Measurements from ENCODE around the gene CPLX4. TPM values are rescaled to one million over a fixed set of nuclear protein-coding genes. Genes with fewer than 3 reads are reported as not detected.

CPLX4 gene
- total RNA-seq, 2 experiments from 2014 or later = not detected

- H3K27ac ChIP-seq (ENCODE audit: low read depth in 1 of 2, low read length in 2 of 2) = no peak overlapping the region
- intact Hi-C loops (cut with DNase I, micrococcal nuclease) = no loop called here
- peaks cover 7% of the 10 kb centered on the region for H3K4me1 Mint-ChIP-seq (ENCODE audit: low read depth)
- H3K4me3 ChIP-seq (ENCODE audit: low read length) = no peak overlapping the region
- ChIA-PET CTCF (no interaction called here), POLR2A (no interaction called here)
- peaks cover 0 to 16% of the 10 kb centered on the region in 2 experiments for H3K9me3 ChIP-seq (ENCODE audit: control insufficient read depth in 1 of 2, insufficient read depth in 1 of 2, low read length in 2 of 2)
- H3K27me3 ChIP-seq (ENCODE audit: control insufficient read depth in 1 of 2, insufficient read depth in 2 of 2, low read length in 2 of 2) = peaks cover 67 to 87% of the 10 kb centered on the region in 2 experiments
- DNase-seq (no peak), ATAC-seq (ENCODE audit: poor library complexity) (no peak)
- no peaks in the 10 kb centered on the region for H3K36me3 ChIP-seq (ENCODE audit: insufficient read depth, low read length)
- no peaks in the 10 kb centered on the region for H3K36me3 Mint-ChIP-seq (ENCODE audit: low read depth)
- peaks cover 81% of the 10 kb centered on the region for H3K27me3 Mint-ChIP-seq
- H3K4me1 ChIP-seq (ENCODE audit: insufficient read depth, low read length) = peaks cover 23% of the 10 kb centered on the region
- no peak overlapping the region for H3K4me3 Mint-ChIP-seq
- H3K9me3 Mint-ChIP-seq = no peaks in the 10 kb centered on the region
- no peak for TF ChIP-seq CTCF (IDR thresholded peaks at IDR 0.05)
- H3K27ac Mint-ChIP-seq = no peak overlapping the region
Observed at GRCh38 chr18:59276047-59276446, 42.4 kb downstream of the CPLX4 start.

GRCh38 chr18:59275406-59275949 is 43.0 kb downstream of the CPLX4 start:
- TF ChIP-seq CTCF (IDR thresholded peaks at IDR 0.05) = no peak
- Histone ChIP-seq H3K27ac (ENCODE audit: low read depth in 1 of 2, low read length in 2 of 2) (no peak overlapping the region), H3K4me1 (ENCODE audit: insufficient read depth, low read length) (peaks cover 23% of the 10 kb centered on the region), H3K27me3 (ENCODE audit: control insufficient read depth in 1 of 2, insufficient read depth in 2 of 2, low read length in 2 of 2) (peaks cover 72 to 87% of the 10 kb centered on the region in 2 experiments), H3K4me3 (ENCODE audit: low read length) (no peak overlapping the region), H3K36me3 (ENCODE audit: insufficient read depth, low read length) (no peaks in the 10 kb centered on the region), H3K9me3 (ENCODE audit: control insufficient read depth in 1 of 2, insufficient read depth in 1 of 2, low read length in 2 of 2) (peaks cover 0 to 16% of the 10 kb centered on the region in 2 experiments)
- no peaks in the 10 kb centered on the region for H3K36me3 Mint-ChIP-seq (ENCODE audit: low read depth)
- H3K9me3 Mint-ChIP-seq = no peaks in the 10 kb centered on the region
- ChIA-PET POLR2A (no interaction called here), CTCF (no interaction called here)
- H3K27me3 Mint-ChIP-seq = peaks cover 81% of the 10 kb centered on the region
- intact Hi-C loops (cut with DNase I, micrococcal nuclease) = no loop called here
- H3K27ac Mint-ChIP-seq = no peak overlapping the region
- ATAC-seq (ENCODE audit: poor library complexity) (no peak), DNase-seq (no peak)
- peaks cover 12% of the 10 kb centered on the region for H3K4me1 Mint-ChIP-seq (ENCODE audit: low read depth)
- no peak overlapping the region for H3K4me3 Mint-ChIP-seq

- H3K9me3 Mint-ChIP-seq = no peaks in the 10 kb centered on the region
- peaks cover 20% of the 10 kb centered on the region for H3K4me1 Mint-ChIP-seq (ENCODE audit: low read depth)
- no peak for TF ChIP-seq CTCF (IDR thresholded peaks at IDR 0.05)
- H3K36me3 Mint-ChIP-seq (ENCODE audit: low read depth) = no peaks in the 10 kb centered on the region
- POLR2A ChIA-PET = no interaction called here
- Histone ChIP-seq H3K4me1 (ENCODE audit: insufficient read depth, low read length) (peaks cover 23% of the 10 kb centered on the region), H3K27ac (ENCODE audit: low read depth in 1 of 2, low read length in 2 of 2) (no peak overlapping the region), H3K9me3 (ENCODE audit: control insufficient read depth in 1 of 2, insufficient read depth in 1 of 2, low read length in 2 of 2) (peaks cover 0 to 16% of the 10 kb centered on the region in 2 experiments), H3K27me3 (ENCODE audit: control insufficient read depth in 1 of 2, insufficient read depth in 2 of 2, low read length in 2 of 2) (peaks cover 74 to 88% of the 10 kb centered on the region in 2 experiments), H3K4me3 (ENCODE audit: low read length) (no peak overlapping the region), H3K36me3 (ENCODE audit: insufficient read depth, low read length) (no peaks in the 10 kb centered on the region)
- H3K27me3 Mint-ChIP-seq = peaks cover 83% of the 10 kb centered on the region
- intact Hi-C loops (cut with DNase I, micrococcal nuclease) = no loop called here
- H3K4me3 Mint-ChIP-seq = peak overlapping the region; percentile 2
- no peak for DNase-seq
- CTCF ChIA-PET = no interaction called here
- H3K27ac Mint-ChIP-seq = no peak overlapping the region
- ATAC-seq (ENCODE audit: poor library complexity) = no peak
Observed at GRCh38 chr18:59274533-59274928, 43.9 kb downstream of the CPLX4 start.
